WERI-Rb-1 (cell line): ENCODE measurements around the gene CYTH2.
A peak's percentile ranks its signal among the peaks of the same experiment; 100 is the strongest.
"Not testable (repeated sequence)": the region's sequence is repeated elsewhere in the genome, so short reads cannot be mapped to it uniquely, and the experiment has no call there.

ENCODE experiments used
- DNase-seq: peaks from one replicate; pipeline ENCODE4 v3.0.0-alpha.2; 2020
- H3K27ac ChIP-seq: fragments of 250-450 bp; sonication (Bioruptor Pico); 2 replicates; pipeline ENCODE4 v1.5.1; 2020; ENCODE audit warnings: mild to moderate bottlenecking, moderate library complexity
- H3K27me3 ChIP-seq: fragments of 250-450 bp; sonication (Bioruptor Pico); 2 replicates; pipeline ENCODE4 v1.5.1; 2021; ENCODE audit warnings: mild to moderate bottlenecking, low read depth, moderate library complexity; ENCODE audit not compliant: insufficient read depth, severe bottlenecking
- H3K36me3 ChIP-seq: fragments of 250-450 bp; sonication (Bioruptor Pico); 2 replicates; pipeline ENCODE4 v1.5.1; 2020; ENCODE audit warnings: mild to moderate bottlenecking, moderate library complexity
- H3K4me3 ChIP-seq: 2 replicates; pipeline ENCODE4 v1.5.1; 2011; ENCODE audit warnings: low read depth, mild to moderate bottlenecking, control low read depth, low read length
- H3K9me3 ChIP-seq: fragments of 250-450 bp; sonication (Bioruptor Pico); 2 replicates; pipeline ENCODE4 v1.5.1; 2021; ENCODE audit warnings: mild to moderate bottlenecking, moderate library complexity; ENCODE audit not compliant: severe bottlenecking
- TF ChIP-seq, protein P1 (sequence below): IDR thresholded peaks from 2 replicates; pipeline ENCODE4 v1.5.1; 2011; ENCODE audit warnings: low read depth, mild to moderate bottlenecking, control low read depth, inconsistent platforms, low read length

CYTH2 gene

DNA sequence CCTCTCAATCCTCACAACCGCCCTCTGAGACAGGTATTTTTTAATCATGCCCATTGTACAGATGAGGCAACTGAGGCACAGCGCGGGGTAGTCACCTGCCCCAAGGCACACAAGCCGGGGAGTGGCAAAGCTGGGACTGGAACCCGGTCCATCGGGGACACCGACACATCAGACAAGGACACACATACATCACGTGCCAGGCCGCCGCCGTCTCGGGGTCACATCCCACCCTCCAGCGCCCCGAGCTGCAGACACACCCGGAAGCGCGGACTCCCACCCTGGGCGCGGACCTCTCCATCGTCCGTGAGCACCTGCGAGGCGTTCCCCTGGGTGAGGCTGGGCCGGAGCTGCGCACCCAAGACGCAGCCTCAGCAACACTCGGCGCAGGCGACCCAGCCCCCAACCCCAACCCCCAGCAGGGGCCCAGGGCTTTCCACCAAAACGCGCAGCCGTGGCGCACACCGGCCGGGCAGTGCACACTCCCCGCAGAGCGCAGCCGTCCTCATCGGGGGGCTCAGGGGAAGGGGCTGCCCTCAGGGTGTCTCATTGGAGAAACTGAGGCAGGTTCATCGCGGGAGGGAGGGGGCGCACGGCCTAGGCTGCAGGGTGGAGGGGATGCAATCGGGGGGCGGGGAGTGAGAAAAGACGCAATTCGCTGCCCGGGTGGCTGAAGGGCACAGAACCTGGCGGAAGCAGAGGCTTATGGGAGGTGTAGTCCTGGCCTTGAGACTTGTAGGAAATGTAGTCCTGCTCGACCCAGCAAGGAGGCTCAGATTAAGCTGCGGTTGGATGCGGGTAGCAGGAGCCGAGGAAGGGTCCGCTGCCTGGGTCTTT is 44.3 kb downstream of the CYTH2 start:
- H3K9me3 ChIP-seq = no peaks in the 10 kb centered on the region
- peak overlapping the region; percentile 78 for H3K4me3 ChIP-seq
- H3K27me3 ChIP-seq = no peaks in the 10 kb centered on the region
- H3K36me3 ChIP-seq = no peaks in the 10 kb centered on the region
- peak; percentile 82 for DNase-seq
- H3K27ac ChIP-seq = no peak overlapping the region
- TF ChIP-seq, protein P1, sequence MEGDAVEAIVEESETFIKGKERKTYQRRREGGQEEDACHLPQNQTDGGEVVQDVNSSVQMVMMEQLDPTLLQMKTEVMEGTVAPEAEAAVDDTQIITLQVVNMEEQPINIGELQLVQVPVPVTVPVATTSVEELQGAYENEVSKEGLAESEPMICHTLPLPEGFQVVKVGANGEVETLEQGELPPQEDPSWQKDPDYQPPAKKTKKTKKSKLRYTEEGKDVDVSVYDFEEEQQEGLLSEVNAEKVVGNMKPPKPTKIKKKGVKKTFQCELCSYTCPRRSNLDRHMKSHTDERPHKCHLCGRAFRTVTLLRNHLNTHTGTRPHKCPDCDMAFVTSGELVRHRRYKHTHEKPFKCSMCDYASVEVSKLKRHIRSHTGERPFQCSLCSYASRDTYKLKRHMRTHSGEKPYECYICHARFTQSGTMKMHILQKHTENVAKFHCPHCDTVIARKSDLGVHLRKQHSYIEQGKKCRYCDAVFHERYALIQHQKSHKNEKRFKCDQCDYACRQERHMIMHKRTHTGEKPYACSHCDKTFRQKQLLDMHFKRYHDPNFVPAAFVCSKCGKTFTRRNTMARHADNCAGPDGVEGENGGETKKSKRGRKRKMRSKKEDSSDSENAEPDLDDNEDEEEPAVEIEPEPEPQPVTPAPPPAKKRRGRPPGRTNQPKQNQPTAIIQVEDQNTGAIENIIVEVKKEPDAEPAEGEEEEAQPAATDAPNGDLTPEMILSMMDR = no peak

DNA sequence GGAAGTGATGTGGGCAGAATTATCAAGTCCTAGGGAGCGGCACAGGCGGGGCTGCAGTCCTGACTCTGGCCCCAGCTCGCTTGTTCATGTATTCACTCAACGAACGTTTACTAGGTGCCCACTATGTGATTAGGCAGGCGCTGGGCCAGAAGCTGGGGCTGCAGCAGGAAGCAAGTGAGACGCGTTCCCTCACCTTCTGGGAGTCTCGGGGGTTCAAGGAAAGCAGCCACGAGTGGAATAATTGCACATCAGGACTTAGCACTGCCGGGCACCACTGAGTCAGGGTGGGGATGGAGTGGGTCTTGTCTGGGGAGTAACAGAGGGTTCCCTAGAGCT is 44.9 kb downstream of the CYTH2 start:
- TF ChIP-seq, protein P1 = no peak
- no peaks in the 10 kb centered on the region for H3K27me3 ChIP-seq
- H3K36me3 ChIP-seq = no peaks in the 10 kb centered on the region
- no peak overlapping the region for H3K27ac ChIP-seq
- DNase-seq = no peak
- peak overlapping the region; percentile 78 for H3K4me3 ChIP-seq
- no peaks in the 10 kb centered on the region for H3K9me3 ChIP-seq

DNA sequence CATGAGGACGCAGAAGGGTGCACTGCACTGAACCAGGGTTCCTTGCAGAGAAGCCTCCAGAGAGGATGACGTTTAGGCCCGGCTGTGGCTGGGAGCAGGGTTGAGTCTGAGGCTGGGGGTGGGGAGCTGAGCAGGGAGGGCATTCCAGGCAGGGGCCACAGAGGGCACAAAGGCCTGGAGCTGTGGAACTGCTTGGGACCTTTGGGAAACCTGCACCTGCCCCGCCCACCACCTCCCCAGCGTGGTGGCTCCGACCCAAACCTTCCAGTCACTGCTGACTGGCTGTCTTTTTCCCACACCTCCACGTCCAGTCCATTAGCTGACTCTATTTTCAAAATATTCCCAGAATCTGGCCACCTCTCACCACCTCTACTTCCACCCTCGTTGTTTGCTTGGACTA is 47.4 kb downstream of the CYTH2 start:
- no peaks in the 10 kb centered on the region for H3K36me3 ChIP-seq
- no peak overlapping the region for H3K4me3 ChIP-seq
- H3K27ac ChIP-seq = no peak overlapping the region
- DNase-seq = no peak
- H3K9me3 ChIP-seq = no peaks in the 10 kb centered on the region
- no peaks in the 10 kb centered on the region for H3K27me3 ChIP-seq
- TF ChIP-seq, protein P1 = no peak

DNA sequence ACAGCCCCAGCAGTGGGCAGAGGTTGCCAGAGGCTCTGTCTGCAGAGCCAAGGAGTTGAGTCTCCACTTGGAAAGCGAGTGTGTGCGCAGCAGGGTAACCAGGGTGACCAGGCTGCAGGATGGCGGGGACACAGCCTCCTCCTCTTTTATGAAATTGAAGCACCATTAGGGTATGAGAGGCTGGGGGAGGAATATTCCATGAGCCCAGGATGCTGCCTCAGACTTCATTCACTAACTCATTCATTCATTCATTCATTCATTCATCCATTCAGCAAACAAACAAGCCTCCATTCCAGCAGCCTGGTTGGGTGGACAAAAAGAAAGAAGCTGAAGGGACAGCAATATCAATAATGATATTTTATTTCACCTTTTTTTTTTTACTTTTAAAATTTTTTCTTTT is 49.0 kb downstream of the CYTH2 start:
- DNase-seq = no peak
- Histone ChIP-seq H3K27ac (no peak overlapping the region), H3K27me3 (no peaks in the 10 kb centered on the region), H3K9me3 (no peaks in the 10 kb centered on the region), H3K36me3 (no peaks in the 10 kb centered on the region), H3K4me3 (no peak overlapping the region)
- TF ChIP-seq, protein P1 = no peak

DNA sequence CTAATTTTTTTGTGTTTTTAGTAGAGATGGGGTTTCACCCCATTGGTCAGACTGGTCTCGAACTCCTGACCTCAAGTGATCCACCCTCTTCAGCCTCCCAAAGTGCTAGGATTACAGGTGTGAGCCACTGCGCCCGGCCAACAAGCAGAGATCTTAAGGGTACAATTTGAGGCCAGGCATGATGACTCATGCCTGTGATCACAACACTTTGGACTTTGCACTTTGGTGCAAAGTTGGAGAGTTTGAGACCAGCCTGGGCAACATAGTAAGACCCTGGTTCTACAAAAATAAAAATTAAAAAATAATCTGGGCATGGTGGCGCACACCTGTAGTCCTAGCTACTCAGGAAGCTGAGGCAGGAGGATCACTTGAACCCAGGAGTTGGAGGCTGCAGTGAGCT is 50.3 kb downstream of the CYTH2 start:
- H3K36me3 ChIP-seq, H3K27ac ChIP-seq, H3K9me3 ChIP-seq, DNase-seq, H3K27me3 ChIP-seq, H3K4me3 ChIP-seq: not testable (repeated sequence)

DNA sequence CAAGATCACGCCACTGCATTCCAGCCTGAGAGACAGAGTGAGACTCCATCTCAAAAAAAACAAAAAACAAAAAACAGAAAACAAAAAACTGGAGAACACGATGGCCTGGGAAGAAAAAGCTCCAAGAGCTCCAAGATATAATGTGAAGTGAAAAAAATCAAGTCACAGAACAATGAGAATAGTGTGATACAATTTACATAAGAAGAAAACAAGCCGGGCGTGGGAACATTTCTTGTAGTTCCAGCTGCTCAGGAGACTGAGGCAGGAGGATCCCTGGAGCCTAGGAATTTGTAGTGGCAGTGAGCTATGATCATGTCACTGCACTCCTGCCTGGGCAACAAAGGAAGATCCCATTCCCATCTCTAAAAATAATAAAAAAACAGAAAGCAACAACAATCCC is 51.0 kb downstream of the CYTH2 start:
- TF ChIP-seq, protein P1 = no peak
- DNase-seq = no peak
- Histone ChIP-seq H3K27ac (no peak overlapping the region), H3K4me3 (no peak overlapping the region), H3K36me3 (no peaks in the 10 kb centered on the region), H3K9me3 (no peaks in the 10 kb centered on the region), H3K27me3 (no peaks in the 10 kb centered on the region)
